Epithelial cell of esophagus (primary cell): Measurements from ENCODE around the gene SLC39A11.
A peak's percentile ranks its signal among the peaks of the same experiment; 100 is the strongest.

Source experiments
- DNase-seq: peaks from one replicate; pipeline ENCODE4 v3.0.0; 2010; ENCODE audit warnings: low read depth
- H3K4me3 ChIP-seq: 2 replicates; pipeline ENCODE4 v1.5.1; 2011; ENCODE audit warnings: mild to moderate bottlenecking, low read length, control low read depth
- TF ChIP-seq, protein P1 (sequence below): IDR thresholded peaks from 2 replicates; pipeline ENCODE4 v1.5.1; 2011; ENCODE audit warnings: low read depth, mild to moderate bottlenecking, low read length, control low read depth, inconsistent platforms; ENCODE audit not compliant: insufficient read depth; ENCODE audit errors: missing control alignments

SLC39A11 gene

DNA sequence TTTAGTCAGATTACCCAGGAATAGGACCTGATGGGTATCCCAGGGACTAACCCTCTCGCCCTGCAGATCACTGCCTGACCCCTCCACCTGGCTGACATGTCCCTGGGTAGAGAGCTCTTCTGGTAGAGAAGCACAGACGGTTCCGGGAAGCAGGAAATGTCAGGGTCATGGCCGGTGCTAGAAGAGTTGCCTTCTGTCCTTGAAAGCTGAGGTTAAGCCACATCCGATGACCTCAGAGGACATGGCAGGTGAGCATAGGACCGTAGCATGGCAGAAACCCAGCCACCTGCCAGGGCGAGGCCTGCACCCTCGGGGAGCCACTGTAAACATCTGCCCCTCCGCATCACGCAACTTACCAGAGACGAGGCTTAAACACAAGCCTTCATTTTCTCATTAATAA, 488.0 kb downstream of the SLC39A11 start:
- DNase-seq = no peak
- no peak overlapping the region for H3K4me3 ChIP-seq
- TF ChIP-seq, protein P1, sequence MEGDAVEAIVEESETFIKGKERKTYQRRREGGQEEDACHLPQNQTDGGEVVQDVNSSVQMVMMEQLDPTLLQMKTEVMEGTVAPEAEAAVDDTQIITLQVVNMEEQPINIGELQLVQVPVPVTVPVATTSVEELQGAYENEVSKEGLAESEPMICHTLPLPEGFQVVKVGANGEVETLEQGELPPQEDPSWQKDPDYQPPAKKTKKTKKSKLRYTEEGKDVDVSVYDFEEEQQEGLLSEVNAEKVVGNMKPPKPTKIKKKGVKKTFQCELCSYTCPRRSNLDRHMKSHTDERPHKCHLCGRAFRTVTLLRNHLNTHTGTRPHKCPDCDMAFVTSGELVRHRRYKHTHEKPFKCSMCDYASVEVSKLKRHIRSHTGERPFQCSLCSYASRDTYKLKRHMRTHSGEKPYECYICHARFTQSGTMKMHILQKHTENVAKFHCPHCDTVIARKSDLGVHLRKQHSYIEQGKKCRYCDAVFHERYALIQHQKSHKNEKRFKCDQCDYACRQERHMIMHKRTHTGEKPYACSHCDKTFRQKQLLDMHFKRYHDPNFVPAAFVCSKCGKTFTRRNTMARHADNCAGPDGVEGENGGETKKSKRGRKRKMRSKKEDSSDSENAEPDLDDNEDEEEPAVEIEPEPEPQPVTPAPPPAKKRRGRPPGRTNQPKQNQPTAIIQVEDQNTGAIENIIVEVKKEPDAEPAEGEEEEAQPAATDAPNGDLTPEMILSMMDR = no peak

DNA sequence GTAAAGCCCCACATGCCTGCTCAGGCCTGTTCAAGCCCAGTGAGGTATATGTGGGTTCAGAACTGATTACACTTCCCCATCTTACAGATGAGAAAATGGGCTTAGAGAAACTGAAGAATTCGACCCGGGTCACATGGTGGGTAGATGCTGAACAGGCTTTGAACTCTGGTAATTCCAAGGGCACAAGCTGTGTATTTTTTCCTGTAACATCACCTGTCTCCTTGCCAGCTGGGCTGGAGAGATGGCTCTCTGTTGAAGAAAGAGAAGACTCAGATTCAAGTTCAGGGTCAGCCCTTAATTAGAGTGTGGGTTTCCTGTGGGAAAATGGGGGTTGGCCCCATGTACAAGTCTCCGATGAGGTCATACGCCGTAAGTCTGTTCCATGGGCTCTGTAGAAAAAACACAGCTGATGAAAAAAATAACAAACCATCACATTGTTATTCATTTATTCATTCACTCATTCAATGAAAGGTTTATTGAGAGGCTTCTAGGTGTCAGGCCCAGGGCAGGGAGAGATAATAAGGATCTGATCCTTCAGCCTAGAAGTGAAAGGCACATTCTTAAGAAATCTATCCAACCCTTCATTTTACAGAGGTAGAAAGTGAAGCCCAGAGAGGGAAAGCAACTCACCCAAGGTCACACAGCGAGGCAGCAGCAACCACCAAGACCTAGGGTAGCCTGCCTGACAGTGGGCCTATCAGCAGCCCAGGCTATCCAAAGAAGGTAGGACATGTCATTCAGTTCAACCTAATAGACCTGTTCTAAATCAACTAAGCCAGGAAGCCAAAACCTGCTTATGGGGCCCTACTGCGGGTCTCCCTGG, 488.9 kb downstream of the SLC39A11 start:
- DNase-seq = no peak
- TF ChIP-seq, protein P1 = no peak
- H3K4me3 ChIP-seq = no peak overlapping the region

DNA sequence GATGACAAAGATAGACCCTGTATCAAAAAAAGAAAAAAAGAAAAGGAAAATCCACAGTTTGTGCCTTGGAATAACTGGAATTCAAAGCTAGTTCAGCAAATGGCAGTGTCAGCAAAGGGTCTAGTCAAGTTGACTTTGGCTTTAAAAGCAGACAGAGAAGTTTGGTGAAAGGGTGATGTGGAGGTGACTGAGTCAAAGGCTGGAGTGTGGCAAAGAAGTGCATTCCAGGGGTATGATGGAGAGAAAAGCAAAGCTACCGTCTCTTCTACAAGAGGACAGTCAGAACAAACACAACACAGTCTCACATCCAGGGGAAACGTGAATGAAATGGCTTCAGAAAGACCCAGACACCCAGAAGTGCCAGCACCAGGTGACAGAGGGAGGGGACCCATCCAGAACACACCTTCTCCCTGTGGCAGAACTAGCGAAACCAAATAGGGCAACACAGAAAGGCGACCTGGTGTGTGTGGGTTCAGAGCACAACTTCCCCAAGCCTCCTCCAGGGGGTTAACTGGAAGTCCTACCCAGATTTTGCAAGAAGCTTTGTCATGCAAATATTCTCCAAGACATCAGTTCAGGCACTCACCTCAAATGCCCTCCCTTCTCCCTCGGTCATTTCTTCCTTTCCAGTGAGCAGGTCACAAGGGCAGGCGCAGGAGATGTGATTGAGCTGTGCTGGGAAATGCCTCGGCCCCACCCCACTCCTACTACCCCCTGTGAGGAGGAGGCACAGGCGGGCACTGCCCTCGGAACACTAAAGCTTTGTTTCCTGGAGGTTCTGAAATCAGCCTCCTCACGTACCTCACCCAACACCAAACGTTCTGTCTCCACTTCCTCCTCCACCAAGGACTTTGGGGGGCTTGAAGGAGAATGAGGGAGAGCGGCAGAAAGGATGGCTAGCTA, 489.7 kb downstream of the SLC39A11 start:
- DNase-seq = peak; percentile 67

DNA sequence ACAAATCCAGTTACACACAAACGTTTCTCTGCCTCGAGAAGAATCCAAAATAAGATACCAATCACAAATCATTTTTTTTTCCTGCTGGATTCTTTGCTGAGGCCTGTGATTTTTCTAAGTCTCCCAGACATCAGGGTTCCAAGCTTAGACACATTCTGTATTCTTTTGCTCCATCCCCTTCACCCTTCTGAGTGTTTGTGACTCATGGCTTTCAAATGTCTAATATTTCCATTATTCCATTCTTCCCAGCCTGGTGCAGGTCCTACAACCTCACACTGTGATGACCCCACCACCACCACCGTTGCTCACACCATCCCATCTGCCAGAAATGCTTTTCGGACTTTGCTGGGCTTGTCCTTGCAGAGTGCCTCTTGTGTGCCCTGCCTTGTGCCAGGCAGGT, 491.6 kb downstream of the SLC39A11 start:
- TF ChIP-seq, protein P1 = no peak
- no peak overlapping the region for H3K4me3 ChIP-seq
- peak; percentile 19 for DNase-seq

More for the DNA sequence above, 489.7 kb downstream of the SLC39A11 start:
- H3K4me3 ChIP-seq = no peak overlapping the region
- TF ChIP-seq, protein P1 = peak; percentile 54

DNA sequence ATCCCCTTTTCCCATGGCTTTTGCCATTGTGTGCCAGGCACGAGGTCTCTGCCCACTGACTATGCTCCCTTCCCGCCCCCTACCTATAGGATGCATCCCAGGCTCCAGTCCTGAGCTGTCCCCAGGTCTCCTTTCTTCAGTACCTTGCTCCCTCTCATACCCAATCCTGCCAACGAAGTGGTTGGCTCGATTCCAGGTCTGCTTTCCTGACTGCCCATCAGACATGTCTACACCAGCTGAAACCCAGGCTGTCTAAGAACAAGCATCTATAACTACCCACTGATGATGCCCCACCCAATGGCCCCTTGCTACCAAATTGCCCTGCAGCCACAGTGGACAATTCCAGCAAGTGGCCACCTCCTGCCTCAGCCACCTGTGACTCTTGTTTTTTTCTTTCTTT, 492.6 kb downstream of the SLC39A11 start:
- peak; percentile 20 for DNase-seq
- no peak overlapping the region for H3K4me3 ChIP-seq
- TF ChIP-seq, protein P1 = no peak

DNA sequence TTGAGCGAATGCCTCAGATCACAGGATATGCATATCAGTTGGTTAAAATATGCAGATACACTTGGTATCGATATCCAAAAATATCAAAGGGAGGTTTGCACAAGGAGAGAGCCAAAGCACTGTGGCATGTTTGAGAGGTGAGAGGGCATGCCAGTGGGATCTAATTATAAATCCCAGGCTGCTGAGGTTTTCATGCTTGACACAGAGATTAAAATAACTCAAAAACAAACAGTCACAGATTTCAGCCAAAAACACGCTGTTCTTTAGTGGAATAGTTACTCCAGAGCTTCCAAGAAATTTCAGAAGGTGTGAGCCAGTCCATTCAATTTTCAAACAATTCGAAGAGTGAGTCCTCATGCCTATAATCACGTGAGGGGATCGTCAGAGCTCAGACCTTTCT, 493.8 kb downstream of the SLC39A11 start:
- TF ChIP-seq, protein P1 = no peak
- no peak overlapping the region for H3K4me3 ChIP-seq
- DNase-seq = no peak
